ENCODE results near the gene CIITA. TPM values are rescaled to one million over a fixed set of nuclear protein-coding genes. Genes with fewer than 3 reads are reported as not detected.

The CIITA gene
- total and polyA plus RNA-seq, 10 of the 15 experiments (the other 5 are each of a cell fraction or from before 2014, with no cell fraction given): 11.5 to 145 (median 49.7) TPM

- no peak for TF ChIP-seq CUX1 (IDR thresholded peaks at IDR 0.05; ENCODE audit: insufficient replicate concordance, low read depth, low read length)
Measured at GRCh38 chr16:10838621-10839278, 38.3 kb upstream of the CIITA start (continued).

- peaks cover 5% of the 10 kb centered on the region for H3K9me3 ChIP-seq (replicated peaks; ENCODE audit: control insufficient read depth, insufficient read depth, low read length)
- H3K4me2 ChIP-seq (ENCODE audit: control insufficient read depth, insufficient read depth): no peak overlapping the region
- in situ Hi-C loops (cut with MboI): no loop called here
- WGBS (ENCODE audit: insufficient coverage, insufficient replicate concordance, low lambda C conversion rate, missing lambda C conversion rate): 88% methylated on average over 6 of the region's 6 CpGs
- ATAC-seq (no peak), DNase-seq (ENCODE audit: low read depth, low spot score) (no peak), FAIRE-seq (no peak)
- SMC1A ChIA-PET (ENCODE audit: uncharacterized antibody, unreplicated experiment): interaction anchor here (1.7 kb wide), 1 partner anchor 18 kb away, joined by 3 read pairs; no protein-coding TSS in a partner anchor
- POLR2A ChIA-PET: no interaction called here
- no peaks in the 10 kb centered on the region for H3K27me3 ChIP-seq (replicated peaks in 1 of 2; ENCODE audit: control insufficient read depth in 2 of 2, insufficient read depth in 2 of 2, low read length in 1 of 2)
- H3K79me2 ChIP-seq (ENCODE audit: control insufficient read depth, insufficient read depth, low read length): no peaks in the 10 kb centered on the region
- intact Hi-C loops (cut with micrococcal nuclease; ENCODE audit: unreplicated experiment): loop anchor here (10.0 kb wide), 1 partner anchor 76 kb away; no protein-coding TSS in a partner anchor
- H3K9ac ChIP-seq (ENCODE audit: control insufficient read depth, insufficient read depth, low read length): no peak overlapping the region
- H3K4me1 ChIP-seq (ENCODE audit: control insufficient read depth, insufficient read depth, low read length): peaks cover 39% of the 10 kb centered on the region
- RAD21 ChIA-PET (ENCODE audit: unreplicated experiment): interaction anchor here (1.5 kb wide), 1 partner anchor 50 kb away, joined by 3 read pairs; no protein-coding TSS in a partner anchor
- no peaks in the 10 kb centered on the region for H3K36me3 ChIP-seq (ENCODE audit: control insufficient read depth in 2 of 2, insufficient read depth in 2 of 2, low read length in 1 of 2)
- H3K4me3 ChIP-seq: no peak overlapping the region
- no TSS peak for BruUV-seq (replicated peaks)
- H4K20me1 ChIP-seq (ENCODE audit: control insufficient read depth, insufficient read depth): no peaks in the 10 kb centered on the region
- CTCF ChIA-PET: no interaction called here
- TF ChIP-seq EZH2 (IDR thresholded peaks at IDR 0.05; ENCODE audit: borderline replicate concordance, control insufficient read depth, low read depth, low read length): no peak
- no peak overlapping the region for H2AFZ ChIP-seq (ENCODE audit: control insufficient read depth, low read depth, low read length)
- no peak overlapping the region for H3K27ac ChIP-seq (ENCODE audit: control insufficient read depth, insufficient read depth)
Measured at GRCh38 chr16:10839279-10839666, 37.7 kb upstream of the CIITA start.
